ENCODE data around the gene AUH. TPM values are rescaled to one million over a fixed set of nuclear protein-coding genes. Genes with fewer than 3 reads are reported as not detected.

Gene AUH
- total RNA-seq, 1 experiment from 2014 or later: 21.7 TPM

DNA sequence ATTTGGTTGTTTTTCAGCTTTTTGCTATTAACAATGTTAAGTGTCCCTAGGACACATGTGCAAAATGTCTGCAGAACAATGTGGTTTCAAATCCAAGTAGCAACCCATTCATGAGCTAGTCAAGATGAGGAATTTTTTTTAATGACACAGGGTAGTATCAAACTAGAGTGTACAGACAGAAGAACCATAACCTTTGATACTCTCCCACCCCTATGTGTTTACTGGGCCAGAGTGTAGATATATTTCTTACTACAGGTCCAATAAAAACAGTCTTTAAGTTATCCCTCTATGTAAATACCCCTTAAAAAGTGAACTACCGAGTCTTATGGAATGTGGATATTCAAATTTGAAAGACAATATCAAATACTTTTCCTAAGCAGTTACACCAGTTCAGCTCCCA is 45.6 kb downstream of the AUH start:
- no peaks in the 10 kb centered on the region for H3K9me3 Mint-ChIP-seq
- Histone ChIP-seq H2BK5ac (ENCODE audit: insufficient read length, low read length) (no peak overlapping the region), H2BK15ac (ENCODE audit: low read depth, low read length) (no peak overlapping the region), H3K14ac (ENCODE audit: insufficient read depth, low read length) (no peak overlapping the region), H2BK120ac (ENCODE audit: low read depth, low read length, poor library complexity, severe bottlenecking) (no peak overlapping the region), H3T11ph (ENCODE audit: low read length) (no peak overlapping the region), H3K23ac (ENCODE audit: insufficient read length, low read depth, low read length) (no peak overlapping the region), H2BK20ac (ENCODE audit: low read depth, low read length, poor library complexity, severe bottlenecking) (no peak overlapping the region), H2BK12ac (ENCODE audit: insufficient read length, low read depth, low read length) (no peak overlapping the region), H3K4me2 (ENCODE audit: insufficient read depth, insufficient read length, low read length) (no peak overlapping the region), H2AK5ac (ENCODE audit: insufficient read length, low read length) (no peak overlapping the region), H3K56ac (ENCODE audit: insufficient read length, low read depth, low read length) (no peak overlapping the region), H3K27ac (ENCODE audit: insufficient read length, low read depth, low read length) (no peak overlapping the region), H3K79me1 (ENCODE audit: insufficient read depth, low read depth, low read length, poor library complexity, severe bottlenecking) (no peaks in the 10 kb centered on the region), H3K23me2 (ENCODE audit: insufficient read length, low read depth, low read length, poor library complexity, severe bottlenecking) (no peaks in the 10 kb centered on the region), H4K20me1 (ENCODE audit: control insufficient read depth, insufficient read depth, insufficient read length) (no peaks in the 10 kb centered on the region), H2AFZ (ENCODE audit: low read length) (no peak overlapping the region), H4K5ac (ENCODE audit: insufficient read length, low read depth, low read length) (no peak overlapping the region), H3K9ac (ENCODE audit: extremely low read depth, insufficient read length, low read length) (no peak overlapping the region), H3K18ac (ENCODE audit: insufficient read length, low read depth, low read length) (no peak overlapping the region), H3K79me2 (ENCODE audit: insufficient read depth, low read length) (no peaks in the 10 kb centered on the region), H4K91ac (ENCODE audit: insufficient read length, low read depth, low read length) (no peak overlapping the region), H4K8ac (replicated peaks; ENCODE audit: insufficient read length, low read depth, low read length) (no peak overlapping the region), H3K4me1 (ENCODE audit: insufficient read depth, low read length) (no peaks in the 10 kb centered on the region), H3K4ac (ENCODE audit: low read depth, low read length) (no peak overlapping the region), H3K9me3 (ENCODE audit: control insufficient read depth, low read depth, low read length) (no peaks in the 10 kb centered on the region), H3K27me3 (ENCODE audit: insufficient read depth, low read length) (no peaks in the 10 kb centered on the region)
- H3K4me3 Mint-ChIP-seq: no peak overlapping the region
- no peak for DNase-seq
- H3K36me3 Mint-ChIP-seq (ENCODE audit: insufficient read depth in 1 of 3, low read depth in 3 of 3): peaks cover 0 to 4% (median 2%) of the 10 kb centered on the region in 3 experiments; a peak in 3 of 7 replicates
- no peak overlapping the region for H3K27ac Mint-ChIP-seq
- H3K4me1 Mint-ChIP-seq: peaks cover 3 to 34% of the 10 kb centered on the region in 2 experiments
- WGBS (ENCODE audit: extremely low coverage, insufficient read length, low lambda C conversion rate): no CpG with 5 or more reads among the region's 1 CpG
- TF ChIP-seq, protein P1, sequence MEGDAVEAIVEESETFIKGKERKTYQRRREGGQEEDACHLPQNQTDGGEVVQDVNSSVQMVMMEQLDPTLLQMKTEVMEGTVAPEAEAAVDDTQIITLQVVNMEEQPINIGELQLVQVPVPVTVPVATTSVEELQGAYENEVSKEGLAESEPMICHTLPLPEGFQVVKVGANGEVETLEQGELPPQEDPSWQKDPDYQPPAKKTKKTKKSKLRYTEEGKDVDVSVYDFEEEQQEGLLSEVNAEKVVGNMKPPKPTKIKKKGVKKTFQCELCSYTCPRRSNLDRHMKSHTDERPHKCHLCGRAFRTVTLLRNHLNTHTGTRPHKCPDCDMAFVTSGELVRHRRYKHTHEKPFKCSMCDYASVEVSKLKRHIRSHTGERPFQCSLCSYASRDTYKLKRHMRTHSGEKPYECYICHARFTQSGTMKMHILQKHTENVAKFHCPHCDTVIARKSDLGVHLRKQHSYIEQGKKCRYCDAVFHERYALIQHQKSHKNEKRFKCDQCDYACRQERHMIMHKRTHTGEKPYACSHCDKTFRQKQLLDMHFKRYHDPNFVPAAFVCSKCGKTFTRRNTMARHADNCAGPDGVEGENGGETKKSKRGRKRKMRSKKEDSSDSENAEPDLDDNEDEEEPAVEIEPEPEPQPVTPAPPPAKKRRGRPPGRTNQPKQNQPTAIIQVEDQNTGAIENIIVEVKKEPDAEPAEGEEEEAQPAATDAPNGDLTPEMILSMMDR (conservative IDR thresholded peaks at IDR 0.05): no peak
- H3K27me3 Mint-ChIP-seq (ENCODE audit: low read depth): no peaks in the 10 kb centered on the region
